ENCODE measurements around the gene SYNDIG1. TPM values are rescaled to one million over a fixed set of nuclear protein-coding genes. Genes with fewer than 3 reads are reported as not detected.

Gene SYNDIG1
- total RNA-seq, 6 experiments from 2014 or later: 0.14 to 0.31 TPM; not detected in 4

- Mint-ChIP-seq H3K36me3 (ENCODE audit: low read depth) (no peaks in the 10 kb centered on the region), H3K27ac (no peak overlapping the region), H3K4me1 (ENCODE audit: low read depth) (no peaks in the 10 kb centered on the region), H3K27me3 (ENCODE audit: insufficient read depth) (peaks cover 33% of the 10 kb centered on the region), H3K9me3 (no peaks in the 10 kb centered on the region), H3K4me3 (no peak overlapping the region)
- DNase-seq: no peak
- TF ChIP-seq CTCF (IDR thresholded peaks at IDR 0.05): no peak
Observed at GRCh38 chr20:24583169-24583792, 113.9 kb downstream of the SYNDIG1 start.

DNA sequence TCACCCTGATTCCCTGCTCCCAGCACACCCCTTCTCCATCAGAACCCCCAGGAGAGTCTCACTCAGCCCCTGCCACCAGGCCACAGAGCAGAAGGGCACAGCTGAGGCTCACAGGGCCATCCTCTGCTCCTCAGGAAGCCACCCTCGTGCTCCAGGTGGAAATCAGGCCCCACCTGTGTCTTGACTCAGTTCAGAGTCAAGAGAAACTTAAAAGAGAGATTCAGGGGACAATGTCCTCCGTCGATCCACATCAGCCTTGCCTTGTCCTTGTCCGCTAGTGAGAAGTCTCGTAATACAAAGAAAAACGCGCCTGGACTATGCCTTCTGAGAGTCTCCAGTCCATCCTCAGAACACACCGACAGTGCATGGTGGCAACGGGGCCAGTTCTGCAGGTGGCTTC lies 114.6 kb downstream of the SYNDIG1 start:
- Mint-ChIP-seq H3K27me3 (ENCODE audit: insufficient read depth) (peaks cover 31% of the 10 kb centered on the region), H3K9me3 (no peaks in the 10 kb centered on the region), H3K4me1 (ENCODE audit: low read depth) (no peaks in the 10 kb centered on the region), H3K36me3 (ENCODE audit: low read depth) (no peaks in the 10 kb centered on the region), H3K4me3 (no peak overlapping the region), H3K27ac (no peak overlapping the region)
- DNase-seq: no peak
- TF ChIP-seq CTCF (IDR thresholded peaks at IDR 0.05): no peak

GRCh38 chr20:24584538-24585356 lies 115.3 kb downstream of the SYNDIG1 start:
- no peak for TF ChIP-seq CTCF (IDR thresholded peaks at IDR 0.05)
- H3K27ac Mint-ChIP-seq: no peak overlapping the region
- H3K4me3 Mint-ChIP-seq: no peak overlapping the region
- peaks cover 31% of the 10 kb centered on the region for H3K27me3 Mint-ChIP-seq (ENCODE audit: insufficient read depth)
- no peaks in the 10 kb centered on the region for H3K36me3 Mint-ChIP-seq (ENCODE audit: low read depth)
- DNase-seq: peak; percentile 8
- H3K4me1 Mint-ChIP-seq (ENCODE audit: low read depth): no peaks in the 10 kb centered on the region
- no peaks in the 10 kb centered on the region for H3K9me3 Mint-ChIP-seq

GRCh38 chr20:24585796-24586522 lies 116.5 kb downstream of the SYNDIG1 start:
- Mint-ChIP-seq H3K9me3 (no peaks in the 10 kb centered on the region), H3K4me3 (no peak overlapping the region), H3K36me3 (ENCODE audit: low read depth) (no peaks in the 10 kb centered on the region), H3K27me3 (ENCODE audit: insufficient read depth) (peaks cover 38% of the 10 kb centered on the region), H3K4me1 (ENCODE audit: low read depth) (no peaks in the 10 kb centered on the region), H3K27ac (no peak overlapping the region)
- no peak for TF ChIP-seq CTCF (IDR thresholded peaks at IDR 0.05)
- DNase-seq: no peak

GRCh38 chr20:24586523-24586840 lies 117.1 kb downstream of the SYNDIG1 start:
- no peak overlapping the region for H3K27ac Mint-ChIP-seq
- no peaks in the 10 kb centered on the region for H3K36me3 Mint-ChIP-seq (ENCODE audit: low read depth)
- H3K27me3 Mint-ChIP-seq (ENCODE audit: insufficient read depth): peaks cover 43% of the 10 kb centered on the region
- H3K4me3 Mint-ChIP-seq: no peak overlapping the region
- no peak for TF ChIP-seq CTCF (IDR thresholded peaks at IDR 0.05)
- no peak for DNase-seq
- no peaks in the 10 kb centered on the region for H3K4me1 Mint-ChIP-seq (ENCODE audit: low read depth)
- H3K9me3 Mint-ChIP-seq: no peaks in the 10 kb centered on the region
